SKM-1 treated with dmso at 0.1 percent for 144 hours (cell line): ENCODE results near the gene ARHGEF11.
A peak's percentile ranks its signal among the peaks of the same experiment; 100 is the strongest.

Source experiments
- DNase-seq: peaks from one replicate; lab custom pipeline; 2025; ENCODE audit not compliant: unreplicated experiment; lab: John Stamatoyannopoulos, UW

ARHGEF11 gene

DNA sequence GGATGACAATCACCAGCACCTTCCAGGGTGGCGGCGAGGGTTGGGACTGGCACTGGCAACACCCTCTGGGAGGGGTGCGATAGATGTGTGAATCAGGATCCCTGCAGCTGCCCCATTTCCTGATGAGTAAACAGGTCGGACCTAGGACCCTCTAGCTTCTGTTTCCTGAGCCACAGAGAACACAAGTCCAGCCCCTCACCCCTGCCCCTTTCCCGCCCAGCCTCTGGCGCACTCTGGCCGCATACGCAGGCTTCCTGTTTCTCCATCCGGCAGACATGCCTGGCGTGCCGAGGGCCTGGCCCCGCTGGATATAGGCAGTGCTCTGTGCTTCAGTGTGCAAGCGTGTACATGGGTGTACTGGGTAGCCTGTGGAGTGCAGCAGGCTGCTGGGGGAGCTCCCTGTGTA lies 147.4 kb downstream of the ARHGEF11 start:
- no peak for DNase-seq

DNA sequence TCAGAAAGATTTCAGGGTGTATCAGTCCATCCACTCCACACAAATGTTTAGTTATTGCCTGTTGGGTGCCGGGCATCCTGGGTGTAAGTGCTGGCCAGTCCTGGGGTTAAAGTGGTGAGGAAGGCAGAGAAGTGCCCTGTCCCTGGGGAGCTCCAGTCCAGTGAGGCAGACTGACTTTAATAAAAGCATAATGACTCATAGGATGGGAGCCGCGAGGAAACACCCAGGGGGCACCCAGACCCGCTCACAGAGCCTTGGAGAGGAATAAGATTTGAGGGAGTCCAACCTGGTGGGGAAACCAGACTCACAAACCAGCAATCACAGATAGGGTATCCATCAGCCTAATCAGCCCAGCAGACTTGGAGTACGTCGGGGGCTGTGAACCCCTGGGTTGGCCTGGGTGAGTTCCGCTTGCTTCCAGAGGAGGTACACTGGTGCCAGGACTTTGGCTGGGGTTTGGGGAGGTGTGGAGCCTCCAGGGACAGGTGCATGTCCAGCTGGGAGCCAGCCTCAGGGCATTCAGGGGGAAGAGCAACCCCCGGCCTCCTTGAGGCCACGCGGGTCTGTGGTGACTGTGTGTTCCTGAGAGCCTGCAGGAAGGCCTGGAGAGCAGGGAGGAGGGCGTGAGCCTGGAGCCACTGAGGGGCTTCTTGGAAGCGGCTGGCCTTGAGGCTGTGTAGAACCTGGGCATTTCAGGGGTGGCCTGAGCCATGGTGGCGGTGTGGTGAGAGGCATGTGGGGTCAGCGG lies 148.3 kb downstream of the ARHGEF11 start:
- no peak for DNase-seq

- DNase-seq = no peak
These were observed 149.0 kb downstream of the ARHGEF11 start for GRCh38 chr1:156896490-156897033.

- DNase-seq = no peak
These were observed 149.6 kb downstream of the ARHGEF11 start for GRCh38 chr1:156895927-156896326.

- DNase-seq = no peak
These were observed 150.1 kb downstream of the ARHGEF11 start for GRCh38 chr1:156895455-156895812.

DNA sequence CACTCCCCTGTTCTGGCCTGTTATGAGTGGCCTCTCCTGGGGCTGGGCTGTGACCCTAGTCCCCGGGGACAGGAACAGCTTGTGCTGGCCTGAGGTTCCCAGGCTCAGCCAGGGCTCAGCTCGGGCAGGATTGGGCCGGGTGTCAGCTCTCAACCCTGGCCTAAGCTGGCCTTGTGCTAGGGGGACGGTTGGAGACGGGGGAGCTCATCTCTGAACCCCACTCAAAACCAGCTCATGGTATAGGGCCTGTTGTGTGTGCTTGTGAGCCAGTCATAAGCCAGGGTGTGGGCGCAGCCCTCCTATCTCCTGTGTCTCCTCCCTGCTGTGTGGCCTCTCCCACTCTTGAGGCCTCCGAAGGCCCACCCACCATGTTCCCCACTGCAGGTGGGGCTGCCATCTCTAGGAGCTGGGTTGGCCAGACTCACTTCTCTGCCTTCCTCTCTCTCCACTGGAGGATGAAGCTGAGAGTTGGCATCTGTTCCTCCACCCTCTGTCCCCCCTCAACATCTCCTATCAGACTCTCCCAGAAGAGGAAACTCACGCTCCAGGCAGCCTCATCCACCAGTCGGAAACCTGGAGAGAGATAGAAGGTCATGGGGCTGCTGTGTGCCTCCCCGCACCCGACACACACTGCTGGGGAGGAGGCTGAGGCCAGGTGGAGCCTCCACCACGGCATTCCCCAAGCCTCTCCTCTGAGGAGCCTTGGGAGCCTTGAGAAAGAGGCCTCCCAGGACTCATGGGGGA lies 150.7 kb downstream of the ARHGEF11 start:
- no peak for DNase-seq

DNA sequence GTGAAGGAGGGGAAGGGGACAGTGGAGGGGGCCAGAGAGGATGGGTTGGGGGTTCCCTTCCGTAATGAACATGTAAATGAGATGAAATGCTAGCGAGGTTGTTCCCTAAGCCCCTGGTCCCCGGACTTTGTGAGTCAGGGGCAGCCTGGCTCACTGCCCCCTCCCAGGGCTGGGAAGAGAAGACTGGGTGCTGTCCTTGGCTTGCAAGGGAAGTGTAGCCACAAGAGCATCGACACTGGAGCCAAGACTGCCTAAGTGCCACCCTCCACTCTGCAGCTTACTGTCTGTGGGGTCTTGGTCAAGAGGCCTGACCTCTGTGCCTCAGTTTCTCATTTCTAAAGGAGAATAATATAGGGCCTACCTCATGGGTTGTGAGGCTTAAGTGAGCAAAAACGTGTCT lies 151.5 kb downstream of the ARHGEF11 start:
- no peak for DNase-seq

DNA sequence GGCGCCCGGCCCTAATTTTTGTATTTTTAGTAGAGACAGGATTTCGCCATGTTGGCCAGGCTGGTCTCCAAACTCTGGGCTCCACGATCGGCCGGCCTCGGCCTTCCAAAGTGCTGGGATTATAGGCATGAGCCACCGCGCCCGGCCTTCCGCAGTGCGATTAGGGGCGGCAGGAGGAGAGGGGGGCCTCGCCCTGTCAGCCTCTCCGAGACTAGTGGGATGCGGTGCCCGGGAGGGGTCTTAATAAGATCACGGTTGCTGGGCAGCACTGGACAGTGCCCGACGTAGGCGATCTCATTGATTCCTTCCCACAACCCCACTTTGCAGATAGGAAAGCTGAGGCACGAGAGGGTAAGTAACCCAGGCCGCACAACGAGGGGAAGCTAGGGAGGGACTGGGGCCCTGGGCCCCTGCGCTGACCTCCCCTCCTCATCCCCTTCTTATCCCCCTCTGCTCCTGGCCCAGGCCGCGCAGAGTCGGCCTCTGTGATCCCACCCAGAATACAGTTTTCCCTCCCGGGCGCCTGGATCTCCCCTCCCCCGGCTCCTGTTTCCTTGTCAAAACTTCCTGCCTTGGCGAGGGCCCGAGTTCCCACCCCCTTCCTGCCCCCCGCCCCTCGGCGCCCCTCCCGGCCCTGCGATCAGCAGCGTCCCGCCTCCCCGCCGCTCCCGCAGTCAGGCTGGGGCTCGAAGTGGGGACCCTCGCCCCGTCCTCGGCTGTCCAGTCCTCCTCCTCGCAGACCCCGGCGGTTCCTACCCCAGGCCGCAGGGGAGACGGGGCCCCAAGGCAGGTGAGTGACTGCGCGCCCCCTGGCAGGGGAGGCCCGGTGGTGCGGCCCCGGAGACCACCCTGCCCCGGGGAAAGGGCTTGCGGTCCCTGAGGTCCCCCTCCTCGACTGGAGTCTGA lies 152.2 kb downstream of the ARHGEF11 start, which contains the start of gene PEAR1:
TSS of gene PEAR1 (plus strand) at position 671 of the 906 bp plus-strand sequence. CDS start 10,209 bp downstream, outside the sequence.
- DNase-seq = no peak

GRCh38 chr1:156892190-156893047 lies 153.1 kb downstream of the ARHGEF11 start:
- peak; percentile 84 for DNase-seq

DNA sequence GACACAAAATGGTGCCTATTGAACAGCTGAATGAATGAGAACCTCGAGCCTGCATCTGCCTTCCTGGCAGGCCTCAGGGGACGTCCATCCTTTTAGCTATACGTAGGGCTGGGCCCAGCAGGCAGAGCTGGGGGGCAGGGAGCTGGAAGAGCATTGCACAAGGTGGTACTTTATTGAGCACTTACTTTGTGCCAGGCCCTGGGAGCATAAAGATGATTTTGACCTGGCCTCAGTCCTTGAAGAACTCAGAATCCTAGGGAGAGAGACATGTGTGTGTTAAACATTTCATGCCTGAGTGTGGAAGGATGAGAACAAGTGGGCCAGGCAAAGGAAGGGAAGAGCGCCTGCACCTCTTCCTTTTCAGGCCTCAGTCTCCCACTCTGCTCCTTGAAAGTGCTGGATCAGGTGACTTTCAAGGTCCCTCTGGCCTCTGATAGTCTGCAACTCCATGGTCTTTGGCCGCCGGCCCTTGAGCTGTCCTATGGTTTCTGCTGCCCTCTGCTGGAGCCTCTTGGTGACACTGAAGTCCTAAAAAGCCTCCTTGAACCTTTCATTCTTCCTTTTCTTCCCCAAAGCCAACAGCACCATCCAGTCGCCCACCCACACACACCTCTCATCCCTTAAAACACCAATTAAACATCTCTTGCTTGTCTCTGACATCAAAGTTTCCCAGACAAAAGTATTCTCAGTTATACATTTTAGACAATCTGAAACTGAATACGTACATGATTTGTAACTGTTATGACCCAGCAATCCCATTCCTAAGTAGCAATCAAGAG lies 155.6 kb downstream of the ARHGEF11 start:
- peak; percentile 86 for DNase-seq

- DNase-seq = no peak
These were observed 157.8 kb downstream of the ARHGEF11 start for GRCh38 chr1:156887734-156888133.

DNA sequence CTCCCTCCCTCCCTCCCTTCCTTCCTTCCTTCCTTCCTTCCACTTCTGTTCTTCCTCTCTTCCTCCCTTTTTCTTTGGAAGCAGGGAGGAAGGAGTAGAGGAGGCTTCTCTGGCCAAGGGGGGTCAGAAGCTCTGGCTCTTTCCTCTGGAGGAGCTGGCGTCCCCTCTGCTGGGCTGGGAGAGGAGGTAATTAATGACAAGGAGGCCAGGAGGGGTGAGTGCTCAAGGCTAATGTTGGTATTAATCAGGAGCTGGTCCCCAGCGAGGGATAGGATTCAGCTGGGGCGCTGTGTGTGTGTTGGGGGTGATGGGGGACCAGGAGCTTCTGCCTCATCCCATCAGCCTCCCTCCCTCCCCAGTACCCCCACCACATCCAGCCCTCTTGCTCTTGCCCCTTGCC lies 158.2 kb downstream of the ARHGEF11 start:
- DNase-seq = no peak

- no peak for DNase-seq
These were observed 158.8 kb downstream of the ARHGEF11 start for GRCh38 chr1:156886583-156887281.

DNA sequence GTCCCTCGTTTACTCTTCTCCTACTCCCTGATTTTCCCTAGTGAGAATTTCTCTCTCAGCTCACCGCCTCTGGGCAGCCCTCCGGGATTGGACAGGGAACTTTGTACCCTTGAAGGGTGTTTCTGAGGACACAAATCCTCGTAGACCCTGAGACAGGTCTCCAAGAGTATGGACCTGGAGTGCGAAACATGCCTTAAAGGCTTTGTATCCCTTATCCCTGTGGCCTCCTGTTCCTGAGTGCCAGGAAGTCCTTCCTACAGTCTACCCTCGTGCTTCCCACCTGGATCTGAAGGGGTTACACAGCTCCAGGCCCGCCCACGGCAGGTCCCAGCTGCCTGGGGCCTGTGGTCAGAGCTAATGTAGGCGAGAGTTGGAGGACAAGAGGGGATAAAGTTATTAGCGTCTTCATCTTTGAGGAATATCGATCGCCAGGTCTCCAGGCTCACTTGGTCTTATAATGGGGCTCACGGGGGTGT lies 159.6 kb downstream of the ARHGEF11 start:
- DNase-seq = no peak

- DNase-seq = no peak
These were observed 160.2 kb downstream of the ARHGEF11 start for GRCh38 chr1:156885314-156885713.
